ENCODE measurements around the gene SMAD6. TPM values are rescaled to one million over a fixed set of nuclear protein-coding genes. Genes with fewer than 3 reads are reported as not detected.

Gene SMAD6
- total RNA-seq, 1 donor: 1.9 TPM

DNA sequence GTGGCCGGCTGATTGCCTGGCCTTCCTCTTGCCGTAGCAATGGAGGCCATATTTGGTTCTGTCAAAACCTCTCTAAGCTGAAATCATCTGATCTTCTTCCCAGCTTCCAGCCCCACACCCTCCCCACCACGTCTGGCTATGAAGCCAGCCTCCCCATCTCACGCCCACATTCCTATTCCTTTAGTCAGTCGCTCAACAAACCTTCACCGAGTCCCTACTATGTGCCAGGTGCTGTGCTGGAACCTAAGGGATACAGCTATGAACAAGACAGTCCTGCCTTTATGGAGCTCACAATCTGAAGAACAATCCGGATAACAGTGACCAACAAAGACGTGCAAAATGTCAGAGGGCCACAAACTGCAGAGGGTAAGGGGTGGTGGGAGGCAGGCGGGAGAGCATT, 31.9 kb upstream of the SMAD6 start:
- H3K4me3 ChIP-seq (ENCODE audit: low read length): no peak overlapping the region
- no peaks in the 10 kb centered on the region for H3K27me3 ChIP-seq (ENCODE audit: insufficient read depth, low read length)
- no peaks in the 10 kb centered on the region for H3K9me3 ChIP-seq (ENCODE audit: low read depth, low read length)
- peaks cover 12% of the 10 kb centered on the region for H3K4me1 ChIP-seq (ENCODE audit: insufficient read depth, low read length)

DNA sequence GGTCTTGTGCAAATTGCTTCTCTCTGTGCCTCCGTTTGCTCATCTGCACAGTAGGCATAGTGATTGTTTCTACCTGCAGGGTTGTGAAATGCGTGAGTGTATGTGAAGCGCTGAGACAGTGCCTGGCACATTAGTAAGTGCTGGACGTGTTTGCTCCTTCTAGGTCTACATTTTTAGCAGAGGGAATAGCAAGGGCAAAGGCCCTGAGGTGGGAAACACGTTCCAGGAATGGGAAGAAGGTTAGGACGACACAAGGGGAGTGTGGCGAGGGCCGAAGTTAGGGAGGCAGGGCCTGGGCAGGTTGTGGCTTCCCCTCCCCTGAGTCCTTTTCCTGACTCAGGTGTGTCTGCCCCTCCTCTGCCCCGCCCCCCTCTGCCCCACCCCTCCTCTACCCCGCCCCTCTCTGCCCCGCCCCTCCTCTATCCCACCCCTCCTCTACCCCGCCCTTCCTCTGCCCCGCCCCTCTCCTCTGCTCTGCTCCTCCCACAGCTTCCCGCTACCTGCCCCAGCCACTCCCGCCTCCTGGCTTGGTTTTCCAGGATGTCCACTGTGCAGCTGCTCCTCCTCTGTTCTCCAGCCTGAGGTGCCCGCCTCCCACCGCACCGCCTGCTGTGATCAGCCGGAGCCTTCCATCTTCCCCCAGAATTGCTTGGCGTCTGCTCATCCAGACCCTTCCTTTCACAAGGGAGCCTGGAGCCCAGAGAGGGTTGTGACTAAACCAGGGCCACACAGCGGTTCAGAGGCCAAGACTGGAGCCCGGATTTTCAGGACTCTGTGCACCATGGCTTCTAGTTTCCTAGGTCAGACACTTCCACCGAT, 31.1 kb upstream of the SMAD6 start:
- H3K4me3 ChIP-seq (ENCODE audit: low read length): no peak overlapping the region
- H3K4me1 ChIP-seq (ENCODE audit: insufficient read depth, low read length): peaks cover 16% of the 10 kb centered on the region
- no peaks in the 10 kb centered on the region for H3K9me3 ChIP-seq (ENCODE audit: low read depth, low read length)
- no peaks in the 10 kb centered on the region for H3K27me3 ChIP-seq (ENCODE audit: insufficient read depth, low read length)

DNA sequence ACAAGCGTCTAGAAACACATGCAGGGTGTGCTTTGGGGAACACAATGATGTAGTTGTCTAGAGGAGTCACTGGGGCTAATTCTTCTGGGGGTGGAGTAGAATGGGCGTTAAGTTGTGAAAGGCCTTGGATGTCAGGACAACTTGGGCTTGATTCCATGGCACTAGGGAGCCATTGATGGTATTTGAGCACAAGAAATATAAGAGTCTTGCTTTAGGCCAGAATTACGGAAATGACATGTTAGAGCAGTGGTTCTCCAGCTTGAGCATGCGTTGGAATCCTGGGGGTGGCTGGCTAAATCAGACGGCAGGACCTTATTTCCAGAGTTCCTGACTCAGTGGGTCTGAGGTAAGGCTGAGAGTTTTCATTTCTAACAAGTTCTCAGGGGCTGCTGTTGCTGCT, 29.2 kb upstream of the SMAD6 start:
- Histone ChIP-seq H3K27me3 (ENCODE audit: insufficient read depth, low read length) (no peaks in the 10 kb centered on the region), H3K9me3 (ENCODE audit: low read depth, low read length) (no peaks in the 10 kb centered on the region), H3K4me1 (ENCODE audit: insufficient read depth, low read length) (peaks cover 16% of the 10 kb centered on the region), H3K4me3 (ENCODE audit: low read length) (no peak overlapping the region)

DNA sequence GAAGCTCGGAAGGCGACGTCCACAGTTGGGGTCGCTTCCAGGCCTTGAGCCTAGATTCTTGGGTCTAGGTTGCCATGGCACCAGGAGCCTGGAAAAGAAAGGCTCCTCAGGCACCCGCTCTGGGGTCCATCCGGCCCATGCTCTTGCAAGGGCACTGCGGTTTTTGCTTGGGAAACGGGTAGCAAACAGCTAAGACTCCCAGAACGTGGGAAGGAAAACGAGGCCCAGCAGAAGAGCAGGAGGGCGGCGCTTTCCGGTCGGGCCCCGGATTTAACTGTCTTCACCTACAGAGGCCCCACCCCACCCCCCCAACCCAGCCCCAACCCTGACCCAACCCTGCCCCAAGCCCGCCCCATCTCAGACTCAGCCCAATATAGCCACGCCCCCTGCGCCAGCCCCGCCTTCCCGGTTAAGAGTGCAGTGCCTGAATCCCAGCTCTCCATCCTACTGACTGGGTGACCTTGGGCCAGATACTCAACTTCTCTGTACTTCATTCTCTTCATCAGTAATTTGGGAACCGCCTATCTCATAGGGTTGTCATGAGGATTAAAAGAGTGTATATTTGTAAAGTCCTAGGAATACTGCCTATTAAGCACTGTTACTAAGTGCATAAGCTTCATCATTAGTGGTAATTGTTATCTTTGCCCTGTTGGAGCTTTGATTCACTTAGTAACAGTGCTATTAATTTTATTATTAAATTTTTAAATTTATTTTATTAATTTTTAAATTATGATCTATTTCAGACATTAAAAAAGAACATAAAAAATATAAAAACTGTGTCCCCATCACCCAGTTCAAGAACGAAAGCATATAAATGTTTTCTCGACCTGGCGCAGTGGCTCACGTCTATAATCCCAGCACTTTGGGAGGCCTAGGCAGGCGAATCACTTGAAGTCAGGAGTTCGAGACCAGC, 28.4 kb upstream of the SMAD6 start:
- Histone ChIP-seq H3K9me3 (ENCODE audit: low read depth, low read length) (no peaks in the 10 kb centered on the region), H3K4me1 (ENCODE audit: insufficient read depth, low read length) (peaks cover 16% of the 10 kb centered on the region), H3K4me3 (ENCODE audit: low read length) (no peak overlapping the region), H3K27me3 (ENCODE audit: insufficient read depth, low read length) (no peaks in the 10 kb centered on the region)

DNA sequence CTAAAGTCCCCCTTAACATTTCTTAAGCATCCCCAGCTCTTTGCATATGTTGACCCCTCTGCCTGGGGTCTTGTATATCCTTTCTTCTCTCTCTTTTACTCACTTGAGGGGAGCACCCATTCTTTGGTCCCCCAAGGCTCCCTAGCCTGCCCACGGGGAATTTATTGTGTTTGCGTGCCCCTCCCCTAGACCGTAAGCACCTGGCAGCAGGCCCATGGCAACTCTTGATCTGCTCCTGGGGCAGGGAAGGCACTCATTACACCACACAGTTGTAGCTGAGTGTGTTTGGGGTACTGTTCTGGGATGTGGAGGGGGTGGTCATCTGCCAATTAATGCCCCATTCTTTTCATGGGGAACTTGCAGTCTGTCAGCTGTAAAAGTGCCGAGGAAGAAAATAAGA, 27.3 kb upstream of the SMAD6 start:
- Histone ChIP-seq H3K4me1 (ENCODE audit: insufficient read depth, low read length) (peaks cover 16% of the 10 kb centered on the region), H3K4me3 (ENCODE audit: low read length) (no peak overlapping the region), H3K9me3 (ENCODE audit: low read depth, low read length) (no peaks in the 10 kb centered on the region), H3K27me3 (ENCODE audit: insufficient read depth, low read length) (no peaks in the 10 kb centered on the region)

- no peak overlapping the region for H3K4me3 ChIP-seq (ENCODE audit: low read length)
- H3K4me1 ChIP-seq (ENCODE audit: insufficient read depth, low read length): peaks cover 16% of the 10 kb centered on the region
- H3K9me3 ChIP-seq (ENCODE audit: low read depth, low read length): no peaks in the 10 kb centered on the region
- H3K27me3 ChIP-seq (ENCODE audit: insufficient read depth, low read length): no peaks in the 10 kb centered on the region
Observed at GRCh38 chr15:66675446-66675845, 26.6 kb upstream of the SMAD6 start.

- H3K4me1 ChIP-seq (ENCODE audit: insufficient read depth, low read length): peaks cover 16% of the 10 kb centered on the region
- no peaks in the 10 kb centered on the region for H3K27me3 ChIP-seq (ENCODE audit: insufficient read depth, low read length)
- no peak overlapping the region for H3K4me3 ChIP-seq (ENCODE audit: low read length)
- no peaks in the 10 kb centered on the region for H3K9me3 ChIP-seq (ENCODE audit: low read depth, low read length)
Observed at GRCh38 chr15:66677336-66677735, 24.7 kb upstream of the SMAD6 start.

DNA sequence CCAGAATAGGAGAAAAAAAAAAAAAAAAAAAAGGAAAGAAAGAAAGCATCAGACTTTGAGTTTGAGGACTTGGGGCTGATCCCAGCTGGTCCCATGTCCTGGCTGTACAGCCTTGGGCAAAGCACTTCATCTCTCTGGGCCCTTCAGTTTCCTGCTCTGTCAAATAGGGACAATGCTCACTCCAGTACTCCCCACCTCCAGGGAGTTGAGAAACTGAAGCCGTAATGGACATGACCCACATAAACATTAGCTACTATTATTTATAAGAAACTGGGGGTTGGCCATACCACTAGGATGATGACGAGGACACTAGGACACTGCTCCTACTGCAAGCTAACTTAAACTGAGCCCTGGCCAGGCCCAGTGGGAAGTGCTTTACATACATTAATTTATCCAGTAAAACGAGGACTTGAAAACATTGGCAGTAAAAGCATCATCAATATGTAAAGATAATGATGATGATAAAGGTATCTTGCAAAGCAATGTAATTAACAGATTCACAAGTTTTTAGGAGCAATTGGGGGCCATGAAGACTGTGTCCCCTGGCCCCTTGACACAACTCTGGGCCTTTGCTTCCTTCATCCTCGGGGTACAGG, 22.9 kb upstream of the SMAD6 start:
- Histone ChIP-seq H3K4me3 (ENCODE audit: low read length) (no peak overlapping the region), H3K4me1 (ENCODE audit: insufficient read depth, low read length) (peaks cover 12% of the 10 kb centered on the region), H3K9me3 (ENCODE audit: low read depth, low read length) (no peaks in the 10 kb centered on the region), H3K27me3 (ENCODE audit: insufficient read depth, low read length) (no peaks in the 10 kb centered on the region)

DNA sequence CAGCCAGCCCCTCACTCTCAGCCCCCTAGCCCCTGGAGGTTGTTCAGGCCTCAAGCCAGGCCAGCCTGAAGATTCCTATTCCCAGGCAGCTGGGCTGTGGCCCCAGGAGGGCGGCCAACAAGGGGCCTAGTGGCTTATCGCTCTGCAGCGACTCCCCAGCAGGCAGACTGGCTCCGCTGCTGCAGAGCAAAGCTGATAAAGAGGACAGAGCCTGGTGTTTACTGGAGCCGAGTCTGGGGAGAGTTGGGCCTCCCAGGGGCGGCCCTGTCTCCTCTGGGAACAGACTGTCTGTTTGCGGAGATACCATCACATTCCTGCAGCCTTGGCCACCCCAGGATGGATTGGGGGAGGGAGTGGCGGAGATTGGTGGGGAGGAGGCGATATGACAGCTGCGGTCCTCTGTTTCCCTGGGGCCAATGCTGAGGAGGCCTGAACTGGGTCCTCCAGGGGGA, 22.4 kb upstream of the SMAD6 start:
- H3K4me3 ChIP-seq (ENCODE audit: low read length): no peak overlapping the region
- no peaks in the 10 kb centered on the region for H3K27me3 ChIP-seq (ENCODE audit: insufficient read depth, low read length)
- peaks cover 10% of the 10 kb centered on the region for H3K4me1 ChIP-seq (ENCODE audit: insufficient read depth, low read length)

DNA sequence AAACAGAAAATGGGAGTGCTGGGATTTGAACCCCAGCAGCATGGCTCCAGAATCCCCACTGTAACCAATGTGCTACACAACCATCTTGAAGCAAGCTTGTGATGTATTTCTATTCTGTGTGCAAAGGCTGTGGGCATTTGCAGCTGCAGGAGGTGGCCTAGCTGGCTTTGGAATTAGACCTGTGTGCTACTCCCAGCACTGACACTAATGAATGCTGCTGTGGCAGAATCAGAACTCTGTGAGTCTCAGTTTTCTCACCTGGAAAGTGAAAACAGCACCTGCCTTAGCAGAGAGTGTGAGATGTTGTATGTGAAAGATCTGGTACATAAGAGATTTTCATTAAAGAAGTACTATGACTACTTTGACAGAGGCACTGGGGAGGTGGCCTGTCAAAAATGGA, 21.5 kb upstream of the SMAD6 start:
- Histone ChIP-seq H3K27me3 (ENCODE audit: insufficient read depth, low read length) (no peaks in the 10 kb centered on the region), H3K4me3 (ENCODE audit: low read length) (no peak overlapping the region), H3K4me1 (ENCODE audit: insufficient read depth, low read length) (peaks cover 1% of the 10 kb centered on the region)

More for the DNA sequence above, 22.4 kb upstream of the SMAD6 start:
- H3K9me3 ChIP-seq (ENCODE audit: low read depth, low read length): no peaks in the 10 kb centered on the region

DNA sequence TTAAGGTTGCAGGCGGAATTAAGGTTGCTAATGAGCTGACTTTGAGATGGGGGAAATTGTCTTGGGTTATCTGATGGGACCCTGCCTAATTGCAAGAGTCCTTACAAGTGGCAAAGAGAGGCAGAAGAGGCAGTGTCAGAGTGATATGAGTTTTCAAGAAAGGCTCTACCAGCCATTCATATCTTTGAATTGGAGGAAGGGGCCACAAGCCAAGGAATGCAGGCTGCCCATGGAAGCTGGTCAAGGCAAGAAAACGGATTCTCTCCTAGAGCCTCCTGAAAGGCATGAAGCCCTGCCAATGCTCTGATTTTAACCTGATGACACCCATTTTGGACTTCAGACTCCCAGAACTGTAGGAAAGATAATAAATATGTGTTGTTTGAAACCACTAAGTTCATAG, 20.6 kb upstream of the SMAD6 start:
- no peaks in the 10 kb centered on the region for H3K9me3 ChIP-seq (ENCODE audit: low read depth, low read length)
- H3K4me3 ChIP-seq (ENCODE audit: low read length): no peak overlapping the region

More for the DNA sequence above, 21.5 kb upstream of the SMAD6 start:
- H3K9me3 ChIP-seq (ENCODE audit: low read depth, low read length): no peaks in the 10 kb centered on the region

DNA sequence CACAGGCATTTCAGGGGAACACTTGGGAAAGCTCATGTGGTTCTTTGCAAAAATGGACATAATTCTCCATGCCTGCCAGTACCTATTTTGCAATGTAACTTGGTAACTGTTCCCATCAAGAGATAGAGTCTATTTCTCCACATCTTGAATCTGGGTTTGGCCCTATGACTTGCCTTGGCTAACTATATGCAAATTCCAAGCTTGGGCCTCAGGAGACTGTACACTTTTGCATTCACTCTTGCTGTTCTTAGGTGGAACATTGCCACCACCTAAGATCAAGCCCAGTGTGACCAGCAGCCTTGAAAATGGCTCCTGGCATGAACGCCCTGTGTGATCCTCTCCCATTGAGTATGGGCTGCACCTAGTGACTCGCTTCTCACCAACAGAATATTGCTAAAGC, 19.8 kb upstream of the SMAD6 start:
- no peaks in the 10 kb centered on the region for H3K4me1 ChIP-seq (ENCODE audit: insufficient read depth, low read length)
- H3K27me3 ChIP-seq (ENCODE audit: insufficient read depth, low read length): no peaks in the 10 kb centered on the region
- H3K4me3 ChIP-seq (ENCODE audit: low read length): no peak overlapping the region

More for the DNA sequence above, 20.6 kb upstream of the SMAD6 start:
- no peaks in the 10 kb centered on the region for H3K27me3 ChIP-seq (ENCODE audit: insufficient read depth, low read length)
- no peaks in the 10 kb centered on the region for H3K4me1 ChIP-seq (ENCODE audit: insufficient read depth, low read length)

DNA sequence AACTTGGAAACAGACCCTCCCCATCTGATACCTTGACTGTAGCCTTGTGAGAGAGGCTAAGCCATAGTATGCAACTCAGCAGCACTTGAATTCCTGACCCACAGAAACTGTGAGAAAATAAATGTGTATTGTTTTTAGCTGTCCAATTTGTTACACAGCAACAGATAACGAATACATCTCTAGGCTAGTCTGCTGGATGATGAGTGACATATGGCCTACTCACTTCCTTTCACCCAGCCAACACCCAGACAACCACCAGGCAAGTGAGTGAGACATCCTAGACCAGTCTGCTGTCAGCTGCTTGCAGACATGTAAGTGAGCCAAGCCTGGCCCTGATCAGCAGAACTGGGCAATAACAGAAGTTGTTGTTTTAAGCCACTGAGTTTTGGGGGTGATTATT, 19.2 kb upstream of the SMAD6 start:
- H3K27me3 ChIP-seq (ENCODE audit: insufficient read depth, low read length): no peaks in the 10 kb centered on the region
- H3K4me3 ChIP-seq (ENCODE audit: low read length): no peak overlapping the region
- no peaks in the 10 kb centered on the region for H3K4me1 ChIP-seq (ENCODE audit: insufficient read depth, low read length)
- H3K9me3 ChIP-seq (ENCODE audit: low read depth, low read length): no peaks in the 10 kb centered on the region

More for the DNA sequence above, 19.8 kb upstream of the SMAD6 start:
- H3K9me3 ChIP-seq (ENCODE audit: low read depth, low read length): no peaks in the 10 kb centered on the region

GRCh38 chr15:66684136-66684681, 17.8 kb upstream of the SMAD6 start:
- no peak overlapping the region for H3K4me3 ChIP-seq (ENCODE audit: low read length)
- H3K27me3 ChIP-seq (ENCODE audit: insufficient read depth, low read length): no peaks in the 10 kb centered on the region
- no peaks in the 10 kb centered on the region for H3K4me1 ChIP-seq (ENCODE audit: insufficient read depth, low read length)

More at GRCh38 chr15:66684136-66684681, 17.8 kb upstream of the SMAD6 start:
- no peaks in the 10 kb centered on the region for H3K9me3 ChIP-seq (ENCODE audit: low read depth, low read length)
